DMS 273 (cell line): ENCODE measurements around the gene KLHL34.

Source experiments
- DNase-seq: peaks from one replicate; lab custom pipeline; 2025; ENCODE audit not compliant: unreplicated experiment; lab: John Stamatoyannopoulos, UW

The KLHL34 gene, protein sequence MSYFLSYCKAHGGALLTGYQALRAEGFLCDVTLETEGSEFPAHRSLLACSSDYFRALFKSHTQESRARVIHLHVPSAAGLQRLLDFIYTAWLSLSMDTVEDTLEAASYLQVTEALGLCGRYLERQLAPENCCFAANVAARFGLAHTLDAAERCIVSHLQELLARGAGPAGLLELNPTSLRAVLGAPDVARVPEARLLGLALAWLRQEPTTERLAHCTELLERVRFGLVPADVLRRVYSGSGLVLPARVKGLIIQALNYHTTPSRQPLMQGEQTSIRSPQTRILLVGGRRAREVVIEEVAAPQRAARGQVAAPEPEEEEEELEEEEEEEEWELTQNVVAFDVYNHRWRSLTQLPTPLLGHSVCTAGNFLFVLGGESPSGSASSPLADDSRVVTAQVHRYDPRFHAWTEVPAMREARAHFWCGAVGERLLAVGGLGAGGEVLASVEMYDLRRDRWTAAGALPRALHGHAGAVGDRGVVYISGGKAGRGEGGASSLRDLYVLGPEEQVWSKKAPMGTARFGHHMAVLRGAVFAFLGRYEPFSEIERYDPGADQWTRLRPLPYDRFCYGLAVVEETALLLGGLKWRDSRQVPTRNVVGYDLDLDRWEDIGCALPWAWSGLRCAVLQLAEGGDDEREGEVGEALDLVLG

GRCh38 chrX:21658152-21658737 is at the start of gene KLHL34:
TSS of gene KLHL34 (minus strand) at chrX:21658330. CDS start at chrX:21657788, 542 bp downstream.
- no peak for DNase-seq

- no peak for DNase-seq
Observed at GRCh38 chrX:21705225-21705624, 47.1 kb upstream of the KLHL34 start.

DNA sequence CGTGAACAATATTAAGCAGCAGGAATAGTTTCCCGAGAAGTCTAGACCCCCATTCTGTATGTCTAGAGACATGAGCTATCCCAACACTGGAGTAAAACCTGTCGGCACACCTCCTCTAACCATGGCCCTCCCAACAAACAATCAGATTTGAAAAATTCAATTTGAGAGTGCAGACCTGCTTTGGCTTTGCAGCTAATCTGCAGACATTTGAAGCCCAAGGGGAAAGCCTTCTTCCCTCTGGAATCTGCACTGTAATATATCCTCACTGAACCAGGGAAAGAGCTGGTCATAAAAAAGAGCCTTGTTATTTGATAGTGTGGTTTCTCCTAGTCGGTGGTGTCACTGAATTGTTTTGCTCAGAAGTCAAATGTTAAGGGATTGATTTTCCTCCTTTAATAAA is 44.6 kb upstream of the KLHL34 start:
- no peak for DNase-seq

GRCh38 chrX:21700967-21701366 is 42.8 kb upstream of the KLHL34 start:
- no peak for DNase-seq

GRCh38 chrX:21700275-21700674 is 42.1 kb upstream of the KLHL34 start:
- no peak for DNase-seq

- DNase-seq, result no peak
Observed at GRCh38 chrX:21699136-21699535, 41.0 kb upstream of the KLHL34 start.

- DNase-seq, result no peak
Observed at GRCh38 chrX:21698272-21698671, 40.1 kb upstream of the KLHL34 start.

DNA sequence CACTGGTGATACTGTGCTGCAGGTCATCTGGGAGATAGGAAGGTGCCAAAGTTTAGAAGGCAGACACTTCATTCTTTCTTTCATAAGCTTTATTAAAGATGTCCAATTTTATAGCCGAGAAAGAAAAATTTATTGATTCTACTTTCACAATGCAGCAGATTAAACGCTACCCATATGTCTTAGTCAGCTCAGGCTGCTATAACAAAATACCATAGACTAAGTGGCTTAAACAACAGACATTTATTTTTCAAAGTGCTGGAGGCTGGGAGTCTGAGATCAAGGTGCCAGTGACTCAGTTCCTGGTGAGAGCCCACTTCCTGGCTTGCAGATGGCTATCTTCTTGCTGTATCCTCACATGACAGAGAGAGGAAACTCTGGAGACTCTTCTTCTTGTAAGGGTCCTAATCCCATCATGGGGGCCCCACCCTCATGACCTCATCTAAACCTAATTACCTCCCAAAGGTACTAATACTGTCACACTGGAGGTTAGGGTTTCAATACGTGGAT is 33.4 kb upstream of the KLHL34 start:
- DNase-seq, result no peak

DNA sequence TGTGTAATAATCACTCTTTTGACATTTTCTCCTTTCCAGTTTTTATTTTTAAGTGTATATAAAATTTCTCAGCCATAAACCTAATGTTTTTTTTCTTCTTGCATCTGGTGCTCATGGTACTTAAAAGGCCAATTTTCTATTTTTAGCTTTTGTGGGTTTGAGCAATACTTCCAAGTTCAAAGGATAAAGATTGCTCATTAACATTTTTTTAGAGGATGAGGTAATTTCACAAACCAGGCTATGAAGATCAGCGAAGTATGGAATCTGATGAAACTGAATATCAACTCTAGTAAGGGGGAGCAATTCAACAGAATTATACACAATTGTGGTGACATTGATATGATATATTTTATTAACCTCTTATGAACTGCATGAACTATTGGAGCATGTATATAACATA is 25.8 kb upstream of the KLHL34 start:
- no peak for DNase-seq

- no peak for DNase-seq
Observed at GRCh38 chrX:21678048-21678612, 20.0 kb upstream of the KLHL34 start.

DNA sequence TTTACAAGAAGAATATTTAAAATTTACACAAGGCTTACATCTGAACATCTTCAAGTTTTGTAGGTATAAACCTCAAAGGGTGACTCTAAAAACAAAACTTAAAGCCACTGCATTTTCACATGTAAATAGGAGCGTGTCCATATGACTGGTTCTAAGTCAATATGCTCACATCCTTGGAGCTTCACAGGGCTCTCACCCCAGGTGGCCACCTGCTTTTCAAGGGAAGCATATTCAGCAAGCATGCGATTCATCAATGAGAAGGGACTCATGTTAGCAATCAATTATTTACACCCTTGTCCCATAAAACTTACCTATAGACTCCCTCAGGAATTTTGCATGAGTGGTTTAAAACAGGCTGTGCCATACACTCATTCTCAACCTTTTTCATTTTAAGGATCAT is 17.8 kb upstream of the KLHL34 start:
- no peak for DNase-seq

- no peak for DNase-seq
Observed at GRCh38 chrX:21674430-21675186, 16.5 kb upstream of the KLHL34 start.

- DNase-seq, result no peak
Observed at GRCh38 chrX:21666679-21667078, 8.5 kb upstream of the KLHL34 start.

GRCh38 chrX:21666252-21666651 is 8.1 kb upstream of the KLHL34 start:
- no peak for DNase-seq

DNA sequence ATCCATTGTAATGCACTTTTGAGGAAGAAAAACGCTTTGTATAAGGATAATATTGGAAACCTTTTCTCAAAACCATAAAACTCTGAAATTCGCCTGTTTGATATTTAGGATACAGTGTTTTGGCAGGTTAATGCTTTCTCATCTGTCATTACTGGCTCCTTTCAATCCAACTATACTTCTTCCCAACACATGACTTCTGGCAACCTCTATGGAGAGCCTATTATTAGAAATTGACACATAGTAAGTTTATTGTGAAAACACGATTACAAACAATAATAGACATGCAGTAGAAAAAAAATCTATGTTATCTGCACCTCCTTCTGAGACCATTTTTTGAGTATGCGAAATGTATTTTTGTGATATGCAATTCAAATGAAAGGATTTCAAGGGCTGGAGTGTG is 4.6 kb upstream of the KLHL34 start:
- DNase-seq, result no peak

DNA sequence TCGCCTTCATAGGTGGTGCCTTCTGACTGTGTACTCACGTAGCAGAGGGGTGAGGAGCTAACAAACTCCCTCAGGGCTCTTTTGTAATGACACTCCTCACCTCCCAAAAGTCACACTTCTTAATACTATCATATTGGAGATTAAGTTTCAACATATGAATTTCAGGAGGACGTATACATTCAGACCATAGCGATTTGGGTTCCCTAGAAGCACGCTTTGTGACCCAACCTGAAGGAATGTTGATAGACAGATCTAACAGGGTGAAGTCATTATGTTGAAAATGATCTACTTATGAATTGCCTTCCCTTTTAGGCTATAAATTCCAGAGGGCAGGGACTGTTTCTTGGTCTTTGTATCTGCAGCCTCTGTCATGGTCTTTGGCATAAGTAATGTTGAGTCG is 3.2 kb upstream of the KLHL34 start:
- DNase-seq, result no peak

DNA sequence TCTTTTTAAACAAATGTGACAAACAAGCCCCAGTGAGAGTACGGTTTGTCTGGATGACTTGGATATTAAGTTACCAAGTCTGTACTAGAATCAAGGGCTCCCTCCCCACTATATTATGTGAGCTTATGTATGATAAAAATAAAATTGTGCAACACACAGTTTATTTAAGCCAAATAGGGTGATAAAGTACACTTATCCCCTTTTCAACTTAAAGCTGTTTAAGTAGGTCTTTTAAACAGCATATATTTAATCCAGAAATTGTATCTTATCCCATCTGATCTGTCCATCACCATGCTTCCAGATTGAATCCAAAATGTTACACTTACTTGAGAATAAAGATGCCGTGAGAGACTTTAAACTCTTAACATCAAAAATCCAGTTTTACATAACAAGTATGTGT is 2.0 kb upstream of the KLHL34 start:
- no peak for DNase-seq

- no peak for DNase-seq
Observed at GRCh38 chrX:21659320-21659719, 1.2 kb upstream of the KLHL34 start.

DNA sequence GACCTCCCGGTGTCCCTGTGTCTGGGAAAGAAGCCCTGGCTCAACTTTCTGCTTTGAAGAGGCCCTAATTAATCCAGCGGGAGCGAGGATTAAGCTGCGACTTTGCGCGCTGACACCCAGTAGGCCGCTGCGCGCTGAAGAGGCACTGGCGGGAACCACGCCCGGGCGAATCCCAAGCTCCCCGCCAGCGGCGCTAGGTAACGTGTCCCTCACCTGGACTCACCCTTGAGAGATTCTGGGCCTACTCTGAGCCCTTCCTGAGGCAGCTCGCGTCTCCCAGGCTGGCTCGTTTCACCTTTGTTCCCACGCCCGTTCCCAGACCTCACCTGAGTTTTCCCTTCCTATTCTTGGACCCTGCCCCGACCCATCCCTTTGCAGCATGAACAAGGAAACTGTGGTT is 616 bp upstream of the KLHL34 start:
- no peak for DNase-seq

DNA sequence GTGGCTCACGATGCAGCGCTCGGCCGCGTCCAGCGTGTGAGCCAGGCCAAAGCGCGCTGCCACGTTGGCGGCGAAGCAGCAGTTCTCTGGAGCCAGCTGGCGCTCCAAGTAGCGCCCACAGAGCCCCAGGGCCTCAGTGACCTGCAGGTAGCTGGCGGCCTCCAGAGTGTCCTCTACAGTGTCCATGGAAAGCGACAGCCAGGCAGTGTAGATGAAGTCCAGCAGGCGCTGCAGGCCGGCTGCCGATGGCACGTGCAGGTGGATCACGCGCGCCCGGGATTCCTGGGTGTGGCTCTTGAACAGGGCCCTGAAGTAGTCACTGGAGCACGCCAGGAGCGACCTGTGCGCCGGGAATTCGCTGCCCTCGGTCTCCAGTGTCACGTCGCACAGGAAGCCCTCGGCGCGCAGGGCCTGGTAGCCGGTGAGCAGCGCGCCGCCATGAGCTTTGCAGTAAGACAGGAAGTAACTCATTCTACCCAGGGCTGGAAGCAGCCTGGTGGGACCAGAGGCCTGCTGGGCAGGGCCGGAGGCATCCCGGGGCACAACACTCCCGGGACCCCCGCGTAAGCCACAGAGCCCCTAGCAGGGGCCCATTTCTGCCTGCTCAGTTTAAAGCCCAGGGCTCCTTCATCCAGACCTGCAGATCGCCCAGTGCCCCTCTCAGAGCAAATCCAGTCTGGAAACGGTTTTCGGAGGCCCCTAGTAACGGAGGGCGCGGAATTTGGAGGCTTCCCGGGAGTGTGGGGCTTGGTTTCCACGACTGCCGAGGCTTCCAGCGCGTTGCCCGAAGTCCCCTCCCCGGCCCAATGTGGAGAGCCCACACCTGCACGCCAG is 595 bp downstream of the KLHL34 start:
- DNase-seq, result no peak
